ENCODE results near the gene JARID2.

JARID2 gene

GRCh38 chr6:15382712-15383111 is 136.8 kb downstream of the JARID2 start:
- no peak for DNase-seq

- DNase-seq = no peak
Observed at GRCh38 chr6:15384901-15385300, 139.0 kb downstream of the JARID2 start.

GRCh38 chr6:15385521-15385920 is 139.7 kb downstream of the JARID2 start:
- no peak for DNase-seq

GRCh38 chr6:15386110-15386755 is 140.4 kb downstream of the JARID2 start:
- no peak for DNase-seq

- DNase-seq = no peak
Observed at GRCh38 chr6:15386756-15387112, 140.9 kb downstream of the JARID2 start.

GRCh38 chr6:15387118-15387517 is 141.2 kb downstream of the JARID2 start:
- no peak for DNase-seq

- no peak for DNase-seq
Observed at GRCh38 chr6:15389084-15389764, 143.4 kb downstream of the JARID2 start.

- DNase-seq = no peak
Observed at GRCh38 chr6:15389765-15390723, 144.2 kb downstream of the JARID2 start.

GRCh38 chr6:15391500-15391899 is 145.6 kb downstream of the JARID2 start:
- no peak for DNase-seq

- DNase-seq = no peak
Observed at GRCh38 chr6:15392182-15392581, 146.3 kb downstream of the JARID2 start.

- no peak for DNase-seq
Observed at GRCh38 chr6:15393605-15394004, 147.7 kb downstream of the JARID2 start.

GRCh38 chr6:15395087-15395486 is 149.2 kb downstream of the JARID2 start:
- no peak for DNase-seq

- DNase-seq = no peak
Observed at GRCh38 chr6:15396808-15397207, 150.9 kb downstream of the JARID2 start.

- DNase-seq = no peak
Observed at GRCh38 chr6:15398633-15399275, 152.9 kb downstream of the JARID2 start.

- no peak for DNase-seq
Observed at GRCh38 chr6:15399641-15400470, 154.0 kb downstream of the JARID2 start.

- no peak for DNase-seq
Observed at GRCh38 chr6:15400572-15401004, 154.7 kb downstream of the JARID2 start.

GRCh38 chr6:15401120-15401519 is 155.3 kb downstream of the JARID2 start:
- DNase-seq = no peak

- no peak for DNase-seq
Observed at GRCh38 chr6:15401769-15402250, 155.9 kb downstream of the JARID2 start.

GRCh38 chr6:15402406-15403045 is 156.7 kb downstream of the JARID2 start:
- DNase-seq = no peak

- no peak for DNase-seq
Observed at GRCh38 chr6:15403094-15403755, 157.4 kb downstream of the JARID2 start.

- no peak for DNase-seq
Observed at GRCh38 chr6:15404685-15404980, 158.8 kb downstream of the JARID2 start.
